Measurements from ENCODE around the gene CELF2.

- TF ChIP-seq, protein P1, sequence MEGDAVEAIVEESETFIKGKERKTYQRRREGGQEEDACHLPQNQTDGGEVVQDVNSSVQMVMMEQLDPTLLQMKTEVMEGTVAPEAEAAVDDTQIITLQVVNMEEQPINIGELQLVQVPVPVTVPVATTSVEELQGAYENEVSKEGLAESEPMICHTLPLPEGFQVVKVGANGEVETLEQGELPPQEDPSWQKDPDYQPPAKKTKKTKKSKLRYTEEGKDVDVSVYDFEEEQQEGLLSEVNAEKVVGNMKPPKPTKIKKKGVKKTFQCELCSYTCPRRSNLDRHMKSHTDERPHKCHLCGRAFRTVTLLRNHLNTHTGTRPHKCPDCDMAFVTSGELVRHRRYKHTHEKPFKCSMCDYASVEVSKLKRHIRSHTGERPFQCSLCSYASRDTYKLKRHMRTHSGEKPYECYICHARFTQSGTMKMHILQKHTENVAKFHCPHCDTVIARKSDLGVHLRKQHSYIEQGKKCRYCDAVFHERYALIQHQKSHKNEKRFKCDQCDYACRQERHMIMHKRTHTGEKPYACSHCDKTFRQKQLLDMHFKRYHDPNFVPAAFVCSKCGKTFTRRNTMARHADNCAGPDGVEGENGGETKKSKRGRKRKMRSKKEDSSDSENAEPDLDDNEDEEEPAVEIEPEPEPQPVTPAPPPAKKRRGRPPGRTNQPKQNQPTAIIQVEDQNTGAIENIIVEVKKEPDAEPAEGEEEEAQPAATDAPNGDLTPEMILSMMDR (IDR thresholded peaks at IDR 0.05; ENCODE audit: poor library complexity, severe bottlenecking): no peak
- no peak for TF ChIP-seq POLR2AphosphoS5 (IDR thresholded peaks at IDR 0.05)
Measured at GRCh38 chr10:11252887-11253286, 235.2 kb downstream of the CELF2 start.
